NCI-H345 (cell line): Measurements from ENCODE around the gene CTCFL.

Source experiments
- DNase-seq: peaks from one replicate; lab custom pipeline; 2025; lab: John Stamatoyannopoulos, UW

CTCFL gene

DNA sequence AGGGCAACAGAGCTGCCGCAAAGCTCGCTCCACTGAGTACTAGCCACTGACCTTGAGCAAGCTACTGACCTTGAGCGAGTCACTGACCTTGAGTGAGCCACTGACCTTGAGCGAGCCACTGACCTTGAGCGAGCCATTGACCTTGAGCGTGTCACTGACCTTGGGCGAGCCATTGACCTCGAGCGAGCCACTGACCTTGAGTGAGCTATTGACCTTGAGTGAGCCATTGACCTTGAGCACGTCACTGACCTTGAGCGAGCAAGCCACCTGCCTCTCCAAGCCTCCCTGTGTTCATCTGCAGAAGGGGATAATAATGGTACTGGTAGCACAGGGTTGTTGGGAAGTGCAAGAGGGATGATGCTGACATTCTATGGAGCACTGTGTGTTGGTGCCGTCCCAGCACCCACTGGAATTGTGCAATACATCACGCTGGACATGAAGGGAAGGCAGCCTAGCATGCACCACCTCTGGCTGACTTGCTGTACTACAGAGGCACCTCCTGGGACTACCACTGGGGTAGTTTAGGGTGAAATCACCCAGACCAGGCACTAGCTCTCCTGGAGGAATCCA lies 60.2 kb downstream of the CTCFL start:
- DNase-seq, result no peak

DNA sequence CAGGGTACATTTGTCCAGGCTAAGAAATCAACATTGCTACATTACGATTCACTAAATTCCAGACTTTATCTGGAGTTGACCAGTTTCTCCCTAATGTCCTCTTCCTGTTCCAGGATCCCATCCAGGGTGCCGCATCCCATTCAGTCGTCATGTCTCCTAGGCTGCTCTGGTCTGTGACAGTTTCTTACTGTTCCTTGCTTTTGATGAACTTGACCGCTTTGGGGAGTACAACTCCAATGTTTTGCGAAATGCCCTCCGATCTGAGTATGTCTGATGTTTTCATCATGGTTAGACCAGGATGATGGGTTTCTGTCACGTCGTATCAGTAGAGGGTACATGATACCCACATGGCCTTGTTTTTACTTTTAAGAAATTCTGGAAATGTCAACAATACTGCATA lies 62.2 kb downstream of the CTCFL start:
- DNase-seq, result no peak

DNA sequence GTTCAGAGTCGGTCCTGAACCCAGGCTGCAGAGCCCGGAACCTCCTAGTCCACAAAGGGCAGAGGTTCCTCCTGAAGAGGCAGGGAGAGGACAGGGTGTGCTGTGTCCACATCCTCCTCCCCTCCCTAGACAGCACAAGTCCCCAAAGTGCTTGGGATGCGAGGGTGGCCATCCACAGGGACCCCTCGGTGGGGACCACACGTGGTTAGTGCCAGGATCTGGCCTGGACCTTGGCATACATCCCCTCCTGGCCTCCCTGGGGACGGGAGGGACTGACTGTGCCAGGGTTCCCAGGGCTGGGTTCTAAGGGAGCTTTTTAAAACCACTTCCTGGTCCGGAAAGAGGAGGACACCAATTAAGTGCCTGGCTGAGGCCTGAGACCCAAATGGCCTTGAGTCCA lies 63.2 kb downstream of the CTCFL start:
- no peak for DNase-seq

DNA sequence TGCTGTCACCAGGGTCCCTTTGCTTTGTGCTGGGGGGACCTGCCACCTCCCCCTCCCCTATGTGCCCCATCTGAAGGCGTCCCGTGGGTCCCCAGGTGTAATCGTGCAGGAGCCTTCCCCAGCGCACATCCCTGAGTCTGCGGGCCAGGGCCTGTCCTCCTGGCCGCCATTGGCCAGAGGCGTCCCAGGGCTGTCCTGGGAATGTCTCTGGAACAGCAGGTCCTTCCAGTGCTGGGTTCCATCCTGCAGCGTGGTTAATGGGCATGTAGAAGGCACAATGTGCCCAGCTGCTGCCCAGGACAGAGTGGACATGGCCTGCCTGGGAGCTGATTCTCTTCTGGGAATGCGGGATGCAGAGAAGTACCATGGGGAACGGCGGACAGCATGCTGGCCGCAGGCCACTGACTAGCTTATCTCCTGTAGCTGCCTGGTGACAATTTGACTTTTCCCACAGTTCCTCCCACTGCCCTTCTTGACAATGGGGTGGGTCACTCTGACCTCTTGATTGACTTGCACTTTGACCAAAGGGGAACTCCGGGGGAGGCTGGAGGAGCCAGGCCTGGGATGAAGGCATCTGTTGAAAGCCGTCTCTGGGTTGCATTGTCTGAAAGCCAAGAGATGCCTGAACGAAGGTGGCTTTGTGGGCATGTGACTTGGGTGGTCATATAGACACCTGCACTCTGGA lies 64.0 kb downstream of the CTCFL start:
- DNase-seq, result no peak

DNA sequence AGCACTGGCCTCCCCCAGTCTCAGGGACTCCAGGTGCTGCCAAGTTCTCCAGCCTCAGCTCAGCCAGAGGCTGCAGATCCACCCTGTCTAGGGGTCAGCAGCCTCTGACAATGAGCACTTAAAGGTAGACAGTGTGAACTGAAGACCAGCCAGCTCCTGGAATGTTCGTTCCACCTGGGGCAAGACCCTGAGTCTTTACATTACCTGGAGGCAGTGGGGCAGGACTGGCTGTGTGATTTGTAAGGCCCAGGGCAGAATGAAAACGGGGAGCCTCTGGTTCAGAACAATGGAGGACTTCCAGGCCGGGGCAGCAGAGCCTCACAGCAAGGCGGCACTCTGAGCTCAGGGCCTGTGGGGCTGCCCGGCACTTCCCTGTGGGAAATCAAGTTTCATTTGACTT lies 65.0 kb downstream of the CTCFL start:
- no peak for DNase-seq

DNA sequence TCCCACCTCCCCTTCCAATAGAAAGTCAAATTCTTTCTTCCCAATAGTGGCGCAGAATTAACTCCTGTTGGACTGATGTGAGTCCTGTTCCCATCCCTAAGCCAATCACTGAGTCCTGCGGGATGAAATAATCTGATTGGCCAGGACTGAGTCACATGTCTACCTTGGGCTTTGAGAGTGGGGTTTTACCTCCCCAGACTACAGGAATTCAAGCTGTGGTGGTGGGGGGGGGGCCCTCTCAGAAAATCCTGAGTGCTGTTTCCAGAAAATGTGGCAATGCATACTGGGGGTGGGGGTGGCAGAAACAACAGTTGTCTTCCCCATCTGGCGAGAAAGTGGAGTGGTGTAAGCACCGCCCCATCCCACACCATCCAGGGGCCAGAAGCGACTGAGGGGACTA lies 65.7 kb downstream of the CTCFL start:
- no peak for DNase-seq

DNA sequence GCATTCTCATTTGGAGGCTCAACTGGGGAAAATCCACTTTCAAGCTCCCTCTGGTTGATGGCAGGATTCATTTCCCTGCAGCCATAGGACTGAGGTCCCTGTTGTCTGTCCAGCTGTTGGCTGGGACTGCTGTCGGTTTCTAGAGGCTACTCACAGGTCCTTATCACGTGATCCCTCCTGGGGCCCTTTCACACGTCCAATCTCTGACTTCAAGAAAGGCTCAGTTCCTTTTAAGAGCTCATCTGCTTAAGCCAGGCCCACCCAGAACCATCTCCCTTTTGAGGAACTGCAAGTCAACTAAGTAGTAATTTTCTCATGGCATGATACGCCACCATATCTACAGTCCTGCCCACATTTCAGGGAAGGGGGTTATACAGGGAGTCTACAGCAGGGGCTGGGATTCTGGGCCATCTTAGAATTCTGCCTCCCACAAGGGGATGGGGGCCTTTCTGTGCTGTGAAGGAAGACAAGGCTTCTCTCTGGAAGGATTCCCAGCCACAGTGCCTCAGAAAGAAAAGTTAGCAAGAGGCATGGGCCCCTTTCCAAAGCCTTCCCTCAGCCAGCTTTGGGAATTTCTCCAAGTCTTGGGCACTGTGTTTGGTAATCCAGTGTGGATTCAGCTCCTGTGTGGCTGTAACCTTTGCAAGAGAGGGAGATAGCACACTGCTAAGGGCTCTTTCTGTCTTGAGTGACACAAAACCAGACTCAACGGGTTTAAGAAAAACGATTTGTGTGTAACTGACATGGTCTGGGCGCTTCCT lies 66.4 kb downstream of the CTCFL start:
- DNase-seq, result no peak

DNA sequence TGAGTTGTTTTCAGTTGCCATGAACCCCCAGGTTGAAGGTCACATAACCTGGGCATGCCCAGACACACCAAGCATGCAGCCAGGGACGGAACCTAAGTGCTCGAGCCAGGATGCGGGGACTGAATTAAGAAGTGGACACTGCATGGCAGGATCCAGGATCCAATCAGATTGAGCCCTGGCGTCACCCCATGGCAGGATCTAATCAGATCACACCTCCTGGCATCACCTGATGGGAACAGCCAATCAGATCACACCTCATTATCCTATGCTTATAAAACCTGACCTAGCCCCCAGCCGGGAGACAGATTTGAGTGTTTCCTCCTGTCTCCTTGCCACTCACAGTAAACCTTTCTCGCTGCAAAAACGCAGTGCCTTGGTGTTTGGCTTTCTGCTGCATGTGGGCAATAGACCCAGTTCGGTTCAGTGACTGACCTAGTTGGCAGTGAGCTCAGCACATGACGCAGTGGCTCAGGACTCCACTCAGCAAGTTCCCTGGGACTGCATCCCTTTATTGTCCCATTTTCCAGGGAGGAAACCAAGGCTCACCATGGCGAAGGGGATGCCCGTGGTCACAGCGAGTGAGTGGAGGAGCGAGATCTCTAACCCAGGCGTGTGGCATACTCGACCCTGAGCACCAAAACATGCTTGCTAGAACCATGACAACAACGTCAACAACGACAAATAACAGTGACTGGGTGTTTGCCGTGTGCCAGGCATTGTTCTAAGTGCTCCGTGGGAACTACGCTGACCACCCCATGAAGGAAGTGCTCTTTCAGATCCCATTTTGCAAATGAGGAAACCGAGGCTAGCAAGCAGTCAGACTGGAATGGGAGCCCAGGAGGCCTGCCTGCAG lies 67.5 kb downstream of the CTCFL start:
- DNase-seq, result no peak

DNA sequence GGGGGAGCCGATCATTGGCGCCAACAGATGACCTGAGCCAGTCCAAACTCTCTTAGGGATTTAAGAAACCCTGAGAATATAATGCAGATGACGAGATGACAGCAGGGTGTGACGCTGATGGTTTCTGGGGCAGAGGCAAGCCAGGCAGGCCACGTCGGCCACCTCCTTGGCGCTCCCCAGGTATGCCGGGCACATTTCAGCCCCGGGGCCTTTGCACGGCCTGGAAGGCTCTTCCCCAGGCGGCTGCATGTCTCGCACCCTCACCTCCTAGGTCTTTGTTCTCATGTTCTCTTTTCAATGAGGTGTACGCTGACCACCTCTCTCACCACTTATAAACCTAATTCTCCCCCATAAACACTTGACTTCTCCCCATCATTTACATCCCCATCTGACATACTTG lies 68.8 kb downstream of the CTCFL start:
- no peak for DNase-seq

DNA sequence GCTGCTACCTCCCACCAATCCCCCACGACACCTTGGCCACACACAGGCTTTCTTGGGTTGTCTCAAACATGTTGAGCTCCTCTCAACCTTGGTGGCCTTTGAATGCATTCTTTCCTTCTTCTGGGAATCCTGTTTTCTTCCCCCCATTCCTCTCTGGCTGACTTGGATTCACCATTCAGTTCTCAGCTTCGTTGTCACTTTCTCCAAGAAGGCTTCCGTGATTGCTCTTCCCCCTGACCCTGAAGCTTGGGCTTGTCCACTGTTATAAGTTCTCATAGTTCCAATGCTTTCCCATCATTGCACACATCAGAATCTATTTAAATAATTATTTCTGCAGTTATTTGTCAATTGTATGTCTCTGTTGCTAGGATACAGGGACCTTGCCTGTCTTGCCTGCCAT lies 69.6 kb downstream of the CTCFL start:
- no peak for DNase-seq

DNA sequence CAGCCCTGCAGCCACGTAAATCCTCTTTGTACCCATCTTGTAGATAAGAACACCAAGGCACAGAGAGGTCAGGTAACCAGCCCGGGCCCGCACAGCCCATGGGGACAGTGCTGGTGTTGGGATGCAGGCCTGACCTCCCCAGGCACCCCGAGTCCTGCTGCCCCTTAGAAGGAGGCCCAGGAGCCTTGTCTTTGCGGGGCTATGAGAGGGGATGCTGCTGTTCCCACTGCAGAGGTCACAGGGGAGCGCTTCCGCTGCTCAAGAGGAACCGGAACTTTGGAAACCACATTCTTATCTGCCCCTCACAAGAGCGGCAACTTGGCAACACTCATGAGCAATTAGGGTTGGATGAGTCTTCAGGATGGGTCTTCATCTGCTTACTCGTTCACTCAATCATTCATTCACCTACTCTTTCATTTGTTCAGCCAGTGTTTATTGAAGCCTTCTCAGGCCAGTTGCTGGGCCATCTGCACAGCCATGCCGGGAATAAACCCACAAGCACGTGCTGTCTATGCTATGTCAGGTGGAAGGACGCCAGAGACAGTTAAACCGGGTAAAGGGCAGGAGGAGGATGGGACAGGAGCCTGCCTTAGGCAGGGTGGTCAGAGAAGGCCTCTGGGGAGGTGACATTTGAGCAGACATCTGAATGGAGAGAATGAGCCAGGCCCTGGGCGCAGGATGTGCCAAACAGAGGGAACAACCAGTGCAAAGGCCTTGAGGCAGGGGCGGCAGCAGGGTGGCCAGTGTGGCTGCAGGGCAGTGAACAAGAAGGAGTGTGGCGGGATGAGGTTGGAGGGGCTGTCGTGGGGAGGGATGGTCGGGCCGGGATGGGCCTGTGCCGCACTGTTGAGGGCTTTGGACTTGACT lies 72.9 kb downstream of the CTCFL start:
- DNase-seq, result no peak

DNA sequence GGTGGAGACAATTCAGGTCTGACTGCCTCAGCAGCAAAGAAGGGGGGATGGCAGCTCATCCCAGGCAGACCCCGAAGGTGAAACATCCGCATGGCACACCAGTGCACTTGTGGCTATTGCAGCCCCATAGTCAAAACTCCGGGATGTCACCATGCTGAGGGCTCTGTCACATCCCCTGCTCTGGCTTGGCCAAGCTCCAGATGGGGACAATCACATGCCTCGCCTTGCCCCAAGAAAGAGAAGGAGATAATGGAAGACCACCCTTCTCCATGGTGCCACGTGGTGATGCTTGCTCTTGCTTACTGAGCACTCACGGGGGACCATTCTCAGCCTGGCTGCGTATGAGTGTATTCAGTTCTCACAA lies 73.5 kb downstream of the CTCFL start:
- DNase-seq, result no peak

DNA sequence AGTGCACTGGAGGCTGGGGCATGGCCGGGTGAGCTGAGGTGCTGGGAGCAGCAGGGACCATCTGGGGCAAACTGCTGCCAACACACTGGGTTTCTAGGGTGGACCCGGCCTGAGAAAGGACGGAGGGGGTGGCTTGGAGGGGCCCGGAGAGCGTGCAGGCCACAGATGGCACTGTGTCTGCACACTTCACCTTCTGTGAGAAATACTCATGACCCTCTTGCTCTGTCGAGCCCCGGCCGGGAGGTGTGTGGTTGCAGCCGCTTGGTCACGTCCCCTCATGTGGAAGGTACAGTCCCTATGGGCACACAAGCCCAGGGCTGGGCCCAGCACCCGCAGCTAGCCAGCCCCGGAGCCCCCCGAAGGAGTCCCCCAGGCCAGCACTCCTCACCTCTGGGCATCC lies 74.0 kb downstream of the CTCFL start:
- no peak for DNase-seq

DNA sequence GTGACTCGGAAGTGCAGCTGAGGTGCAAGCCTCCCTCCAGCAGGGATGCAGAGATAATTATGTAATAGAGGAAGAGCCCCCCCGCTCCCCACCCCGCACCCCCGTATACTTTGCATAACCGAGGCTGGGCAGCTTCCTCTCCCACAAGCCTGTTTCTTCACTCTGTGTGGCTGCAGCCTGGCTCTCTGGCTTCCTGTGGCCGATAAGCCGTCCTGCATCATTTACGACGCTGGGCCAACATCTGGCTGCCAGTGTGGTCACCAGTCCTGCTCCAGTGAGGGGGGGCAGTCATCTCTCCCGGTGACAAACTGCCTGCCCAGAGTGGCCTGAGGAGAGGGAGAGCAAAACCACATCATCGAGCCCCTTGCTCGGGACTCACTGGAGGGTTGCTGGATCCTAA lies 74.5 kb downstream of the CTCFL start:
- DNase-seq, result no peak

DNA sequence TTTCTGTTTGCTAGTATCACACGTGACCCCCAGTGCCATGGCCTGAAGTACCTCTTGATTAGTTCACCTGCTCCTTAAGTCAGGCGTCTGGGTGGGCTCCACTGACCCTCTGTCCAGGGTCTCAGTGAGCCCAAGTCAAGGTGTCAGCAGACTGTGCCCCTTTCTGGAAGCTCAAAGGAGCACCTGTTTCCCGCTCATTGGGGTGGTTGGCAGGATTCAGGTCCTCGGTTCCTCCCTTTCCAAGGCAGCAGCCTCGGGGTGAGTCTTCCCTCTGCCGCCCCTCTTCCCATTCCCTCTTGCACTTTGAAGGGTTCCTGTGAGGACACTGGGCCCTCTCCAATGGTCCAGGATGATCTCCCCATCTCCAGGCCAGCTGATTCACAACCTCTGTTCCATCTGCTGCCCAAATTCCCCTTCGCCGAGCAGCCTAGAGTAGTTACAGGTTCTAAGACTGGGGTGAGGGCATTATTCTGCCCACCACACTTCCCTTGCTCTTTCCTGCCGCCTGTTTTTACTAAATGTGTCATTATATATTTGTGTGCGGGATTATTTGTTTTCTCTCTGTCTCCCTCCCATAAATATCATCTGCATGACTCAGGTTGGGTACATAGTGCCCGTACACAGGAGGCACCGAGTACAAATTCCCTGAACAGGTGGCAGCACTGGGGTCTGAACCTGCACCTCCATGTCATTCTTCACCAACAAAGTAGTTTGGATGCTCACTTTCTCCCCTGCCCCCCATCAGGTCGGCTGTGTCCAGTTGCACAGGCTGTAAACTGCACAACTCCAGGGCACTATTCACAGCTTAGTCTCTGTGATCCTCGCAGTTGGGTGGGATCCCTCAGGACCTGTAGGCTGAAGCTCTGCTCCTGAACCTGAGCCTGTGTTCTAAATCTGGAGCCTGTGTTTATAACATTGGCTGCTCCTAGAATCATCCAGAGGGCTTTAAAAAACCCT lies 75.3 kb downstream of the CTCFL start:
- DNase-seq, result no peak

DNA sequence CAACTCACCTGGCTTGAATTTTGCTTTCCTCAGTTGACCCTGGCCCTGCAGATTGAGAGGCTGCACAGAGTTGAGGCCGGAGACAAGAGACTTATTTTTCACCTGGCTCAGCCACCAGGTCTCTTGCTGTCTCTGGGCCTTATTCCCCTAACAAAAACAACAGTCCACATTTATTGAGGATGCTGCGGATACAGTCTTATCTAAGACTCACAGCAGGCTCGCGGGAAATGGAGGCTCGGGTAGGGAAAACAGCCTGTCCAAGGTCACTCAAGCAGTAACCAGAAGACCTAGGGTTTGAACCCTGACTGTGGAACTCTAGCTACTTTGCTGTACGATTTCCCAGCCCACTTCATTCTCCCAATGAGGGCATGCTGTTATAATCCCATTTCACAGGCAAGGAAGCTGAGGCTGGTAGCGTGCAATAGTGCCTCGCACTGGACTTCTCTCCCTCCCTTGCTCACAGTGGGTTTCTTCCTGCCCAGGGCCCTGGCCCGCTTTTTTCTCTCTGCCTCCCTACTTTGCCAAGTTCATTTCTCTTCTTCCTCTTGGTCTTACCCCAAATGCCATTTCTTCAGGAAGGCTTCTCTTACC lies 76.1 kb downstream of the CTCFL start:
- DNase-seq, result no peak
